EH (cell line): ENCODE data around the gene PIK3AP1.
"Not testable (repeated sequence)": the region's sequence is repeated elsewhere in the genome, so short reads cannot be mapped to it uniquely, and the experiment has no call there.

Experiments
- DNase-seq: peaks from one replicate; pipeline ENCODE4 v3.0.0-alpha.2; 2015; ENCODE audit warnings: low read depth

The PIK3AP1 gene

GRCh38 chr10:96695975-96696634 lies 24.2 kb downstream of the PIK3AP1 start:
- DNase-seq = no peak

- DNase-seq = no peak
Observed at GRCh38 chr10:96695366-96695765, 24.9 kb downstream of the PIK3AP1 start.

GRCh38 chr10:96693431-96693830 lies 26.9 kb downstream of the PIK3AP1 start:
- no peak for DNase-seq

- no peak for DNase-seq
Observed at GRCh38 chr10:96692427-96692826, 27.9 kb downstream of the PIK3AP1 start.

GRCh38 chr10:96691761-96692160 lies 28.6 kb downstream of the PIK3AP1 start:
- DNase-seq = no peak

- peak; percentile 65 for DNase-seq
Observed at GRCh38 chr10:96690755-96691730, 29.3 kb downstream of the PIK3AP1 start.

- DNase-seq = no peak
Observed at GRCh38 chr10:96688789-96689188, 31.5 kb downstream of the PIK3AP1 start.

GRCh38 chr10:96687317-96688012 lies 32.8 kb downstream of the PIK3AP1 start:
- DNase-seq = no peak

- DNase-seq = no peak
Observed at GRCh38 chr10:96686514-96686913, 33.8 kb downstream of the PIK3AP1 start.

- DNase-seq = peak; percentile 33
Observed at GRCh38 chr10:96685306-96685705, 35.0 kb downstream of the PIK3AP1 start.

- no peak for DNase-seq
Observed at GRCh38 chr10:96684826-96685225, 35.5 kb downstream of the PIK3AP1 start.

GRCh38 chr10:96683710-96684109 lies 36.6 kb downstream of the PIK3AP1 start:
- DNase-seq = peak; percentile 19

GRCh38 chr10:96683065-96683464 lies 37.2 kb downstream of the PIK3AP1 start:
- DNase-seq = peak; percentile 93

GRCh38 chr10:96681524-96681923 lies 38.8 kb downstream of the PIK3AP1 start:
- no peak for DNase-seq

- DNase-seq = not testable (repeated sequence)
Observed at GRCh38 chr10:96680463-96680862, 39.9 kb downstream of the PIK3AP1 start.

- DNase-seq = no peak
Observed at GRCh38 chr10:96678725-96679124, 41.6 kb downstream of the PIK3AP1 start.

- DNase-seq = no peak
Observed at GRCh38 chr10:96676272-96677112, 43.8 kb downstream of the PIK3AP1 start.

GRCh38 chr10:96675846-96676245 lies 44.5 kb downstream of the PIK3AP1 start:
- no peak for DNase-seq

GRCh38 chr10:96673318-96674099 lies 46.8 kb downstream of the PIK3AP1 start:
- DNase-seq = peak; percentile 46

- DNase-seq = no peak
Observed at GRCh38 chr10:96672481-96673175, 47.7 kb downstream of the PIK3AP1 start.
